Heart right ventricle (tissue), 16 donors: Measurements from ENCODE around the gene PYGB. TPM values are rescaled to one million over a fixed set of nuclear protein-coding genes. Genes with fewer than 3 reads are reported as not detected.

ENCODE experiments used
- ATAC-seq, 8 donors: fragments of 200-7000 bp; cut with Tn5 transposase; one replicate each; pipeline ENCODE4 v1.9.1; 2020; ENCODE audit warnings: mild to moderate bottlenecking in 8 of 8, moderate library complexity in 8 of 8, moderate number of reproducible peaks in 1 of 8
- DNase-seq, 2 donors: peaks; one replicate each; pipeline ENCODE4 v3.0.0-alpha.2; 2020
- H3K27ac ChIP-seq, 10 donors: fragments of 200-600 bp; sonication (generic) in 2 of 10; one replicate each; pipeline versions ENCODE4 v1.5.0 to v1.8.0; 2020 to 2022; ENCODE audit warnings: mild to moderate bottlenecking in 3 of 10
- H3K27me3 ChIP-seq, 7 donors: fragments of 200-600 bp; one replicate each; pipeline ENCODE4 v1.8.0; 2021 to 2022; ENCODE audit warnings: mild to moderate bottlenecking in 2 of 7
- H3K36me3 ChIP-seq, 9 donors: fragments of 200-600 bp; sonication (generic) in 1 of 9; one replicate each; pipeline versions ENCODE4 v1.5.0 to v1.8.0; 2020 to 2022; ENCODE audit warnings: mild to moderate bottlenecking in 2 of 9
- H3K4me1 ChIP-seq, 9 donors: fragments of 200-600 bp; sonication (generic) in 1 of 9; one replicate each; pipeline versions ENCODE4 v1.5.0 to v1.8.0; 2020 to 2022; ENCODE audit warnings: mild to moderate bottlenecking in 4 of 9
- H3K4me3 ChIP-seq, 10 donors: fragments of 200-600 bp; sonication (generic) in 2 of 10; one replicate each; pipeline versions ENCODE4 v1.5.0 to v1.8.0; 2020 to 2022; ENCODE audit warnings: mild to moderate bottlenecking in 7 of 10, moderate library complexity in 2 of 10
- H3K9me3 ChIP-seq, 11 donors: fragments of 200-600 bp in 10 of 11; sonication (generic) in 2 of 11; one replicate each; pipeline versions ENCODE4 v1.5.0 to v1.8.0; 2013 to 2022; ENCODE audit warnings: mild to moderate bottlenecking in 2 of 11, control low read depth in 1 of 11, moderate library complexity in 1 of 11
- WGBS, 2 donors: extraction: QIAGEN DNeasy Blood & Tissue Kit; methylation state at CpG; one replicate each; pipeline ENCODE4 v1.1.7; 2013; ENCODE audit warnings: inconsistent platforms in 1 of 2; 5-methylcytosine and 5-hydroxymethylcytosine counted together
- intact Hi-C, 10 donors: fragments of 100-400 bp; cut with DNase I; formaldehyde crosslinking; loops; one replicate each; pipeline versions ENCODE4 v1.11.1 to v1.14.2; 2022
- polyA plus RNA-seq, 2 donors: library from polyadenylated mRNA; stranded (reverse); fragments of 200-250 nt; gene quantifications; one replicate each; pipeline ENCODE4 v1.2.3, GENCODE V29; 2013
- total RNA-seq, 10 donors: library from RNA; stranded (reverse); fragmentation: NEBNext Ultra II Directional in 3 of 10; extraction: Animal tissue kit (Norgen Biotek cat#: 25700) in 3 of 10; gene quantifications; one replicate each; pipeline versions ENCODE4 v1.2.1 to v1.2.4, GENCODE V29; 2021 to 2023
- TF ChIP-seq, protein P1 (sequence below), 9 donors: fragments of 200-600 bp; sonication (generic) in 2 of 9; IDR thresholded peaks; one replicate each; pipeline versions ENCODE4 v1.5.0 to v1.8.0; 2021 to 2022; ENCODE audit warnings: antibody characterized with exemption in 9 of 9, mild to moderate bottlenecking in 5 of 9, moderate library complexity in 1 of 9
- donor health status: Arrhythmogenic right ventricular cardiomyopathy.
- donor health status: ischemic (EF 13 %, LVEDD 7.1; RV severe dilation, severe dysfunction).
- donor health status: healthy with polysubstance abuse.
- donor health status: DM: no; HTN: yes; CAD: no.
- donor health status: DM: no; HTN: no; CAD: no.
- donor health status: ischemic (EF 25% LVEDD 6.9; RV normal size, moderate dysfunction).
- donor health status: ischemic (EF 25% LVEDD 5.7; RV mildly dilated, moderate dysfunction).
- donor health status: healthy.
- donor health status: DM: yes; HTN: yes; CAD: no.
- donor health status: Ischemic cardiomyopathy.
- donor health status: ischemic (EF 35%, LVEDD 5.7; RV mildly dilated, moderate dysfunction).
- donor health status: nonischemic (EF 11% LVEDD 7.7; RV severe dilation, severe dysfunction).
- donor health status: DM: yes; HTN: yes; CAD: no.
- donor health status: PGD.
- donor health status: ischemic (EF 29% LVEDD 5.4; RV normal size, mild dysfunction).
- donor health status: nonischemic (EF 23%, LVEDD 6.1; RV moderate dilation, normal function).

The PYGB gene
- total and polyA plus RNA-seq, 12 donors = 83.1 to 462 (median 269) TPM

DNA sequence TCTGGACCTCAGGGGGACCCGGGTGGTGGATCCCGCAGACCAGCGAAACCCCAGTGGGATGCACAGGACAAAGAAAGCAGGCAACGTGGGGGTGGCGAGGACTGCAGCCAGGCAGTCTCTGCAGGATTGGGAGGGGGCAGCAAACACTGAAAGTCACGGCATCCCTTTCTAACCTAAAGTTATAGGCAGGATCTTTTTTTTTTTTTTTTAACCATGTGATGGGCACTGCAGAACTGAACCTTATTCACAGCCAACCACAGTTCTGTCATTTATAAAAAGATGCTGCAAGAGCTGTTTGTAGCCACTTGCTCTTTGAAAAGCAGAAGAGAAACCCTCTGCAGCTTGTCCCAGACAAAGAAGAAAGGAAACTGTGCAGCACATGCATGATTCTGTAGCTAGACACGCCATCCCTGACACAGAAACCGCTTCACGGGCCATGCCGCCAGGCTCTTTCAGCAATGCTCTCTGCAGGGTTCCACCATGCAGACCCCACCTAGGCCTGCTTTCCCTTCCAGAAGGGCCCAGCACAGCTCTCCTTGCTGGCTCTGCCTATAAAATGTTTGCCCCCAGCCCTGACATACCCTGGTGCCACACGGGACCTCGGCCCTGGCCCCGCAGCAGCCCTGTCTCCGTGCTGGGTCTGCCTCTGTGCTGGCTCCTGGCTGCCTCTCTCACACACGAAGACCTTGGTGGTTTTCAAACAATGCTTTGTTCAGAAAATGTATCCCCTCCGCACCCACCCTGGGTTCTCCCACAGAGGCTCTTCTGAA lies 70.8 kb downstream of the PYGB start:
- no peaks in the 10 kb centered on the region for H3K9me3 ChIP-seq
- no peak for DNase-seq
- H3K36me3 ChIP-seq = peaks cover 0 to 34% (median 4%) of the 10 kb centered on the region in 9 donors
- TF ChIP-seq, protein P1, sequence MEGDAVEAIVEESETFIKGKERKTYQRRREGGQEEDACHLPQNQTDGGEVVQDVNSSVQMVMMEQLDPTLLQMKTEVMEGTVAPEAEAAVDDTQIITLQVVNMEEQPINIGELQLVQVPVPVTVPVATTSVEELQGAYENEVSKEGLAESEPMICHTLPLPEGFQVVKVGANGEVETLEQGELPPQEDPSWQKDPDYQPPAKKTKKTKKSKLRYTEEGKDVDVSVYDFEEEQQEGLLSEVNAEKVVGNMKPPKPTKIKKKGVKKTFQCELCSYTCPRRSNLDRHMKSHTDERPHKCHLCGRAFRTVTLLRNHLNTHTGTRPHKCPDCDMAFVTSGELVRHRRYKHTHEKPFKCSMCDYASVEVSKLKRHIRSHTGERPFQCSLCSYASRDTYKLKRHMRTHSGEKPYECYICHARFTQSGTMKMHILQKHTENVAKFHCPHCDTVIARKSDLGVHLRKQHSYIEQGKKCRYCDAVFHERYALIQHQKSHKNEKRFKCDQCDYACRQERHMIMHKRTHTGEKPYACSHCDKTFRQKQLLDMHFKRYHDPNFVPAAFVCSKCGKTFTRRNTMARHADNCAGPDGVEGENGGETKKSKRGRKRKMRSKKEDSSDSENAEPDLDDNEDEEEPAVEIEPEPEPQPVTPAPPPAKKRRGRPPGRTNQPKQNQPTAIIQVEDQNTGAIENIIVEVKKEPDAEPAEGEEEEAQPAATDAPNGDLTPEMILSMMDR (IDR thresholded peaks at IDR 0.05) = no peak
- no peak overlapping the region for H3K4me3 ChIP-seq
- H3K27ac ChIP-seq = peak overlapping the region in 3 of 10 donors; percentile 21 to 62 (median 53)
- 79 to 81% methylated on average over 16 of the region's 16 CpGs for WGBS, 2 donors
- intact Hi-C loops = loop anchor here in 3 of 10 donors (10.0 kb wide), 1 partner anchor 76 kb away; the partner anchor contains the start of gene ABHD12 (in 3 of the 3)
- peaks cover 3 to 41% (median 17%) of the 10 kb centered on the region in 9 donors for H3K4me1 ChIP-seq
- H3K27me3 ChIP-seq = no peaks in the 10 kb centered on the region
- ATAC-seq = peak; percentile 9 to 50 (median 32)

DNA sequence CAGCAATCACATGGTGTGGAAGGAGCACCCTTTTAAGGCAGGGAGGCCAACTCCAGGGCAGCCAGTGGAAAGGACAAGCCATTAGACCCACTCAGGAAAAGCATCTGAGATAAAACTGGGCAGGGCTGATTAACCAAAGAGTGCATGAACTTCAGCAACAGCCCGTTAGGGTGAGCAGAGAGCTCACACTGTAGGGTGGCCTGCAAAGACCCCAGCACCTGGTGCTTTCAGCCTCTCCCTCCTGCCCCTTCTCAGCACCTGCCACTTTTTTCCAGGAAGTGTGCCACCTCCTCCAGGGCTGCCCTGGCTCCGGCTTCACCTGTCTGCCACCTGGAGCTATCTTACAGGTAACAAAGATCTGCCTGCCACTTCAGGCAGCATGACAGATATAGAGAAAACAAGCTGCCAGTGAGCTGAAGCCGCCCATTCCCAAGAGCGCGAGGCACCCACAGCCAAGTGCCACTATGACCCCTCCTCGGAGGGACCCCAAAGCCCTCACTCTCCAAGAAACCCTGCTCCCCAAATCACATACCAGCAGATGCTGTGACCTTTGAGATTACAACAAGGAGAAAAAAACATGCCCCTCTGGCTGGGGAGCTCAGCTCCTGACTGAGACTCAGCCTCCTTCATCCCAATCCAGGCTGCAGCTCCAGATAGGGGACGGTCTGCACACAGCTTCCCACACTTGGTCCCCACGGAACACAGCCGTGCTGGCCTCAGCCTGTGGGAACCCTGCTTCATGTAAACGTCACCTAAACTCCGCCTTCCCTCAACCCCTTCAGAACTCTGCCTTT lies 71.6 kb downstream of the PYGB start:
- Histone ChIP-seq H3K27ac (peak overlapping the region in 4 of 10 donors; percentile 19 to 60 (median 37)), H3K4me1 (peaks cover 3 to 44% (median 17%) of the 10 kb centered on the region in 9 donors), H3K36me3 (peaks cover 0 to 29% (median 4%) of the 10 kb centered on the region in 9 donors), H3K9me3 (no peaks in the 10 kb centered on the region), H3K27me3 (no peaks in the 10 kb centered on the region), H3K4me3 (no peak overlapping the region)
- peak in 1 of 2 donors; percentile 3 for DNase-seq
- 71 to 77% methylated on average over 11 of the region's 11 CpGs for WGBS, 2 donors
- ATAC-seq = peak in 7 of 8 donors; percentile 8 to 75 (median 53)
- TF ChIP-seq, protein P1 (IDR thresholded peaks at IDR 0.05) = peak in 1 of 9 donors; percentile 8
- intact Hi-C loops = loop anchor here in 4 of 10 donors (10.0 kb wide), 2 partner anchors 55 to 75 kb away; partner anchors contain the start of gene ABHD12 (in 3 of the 4)

DNA sequence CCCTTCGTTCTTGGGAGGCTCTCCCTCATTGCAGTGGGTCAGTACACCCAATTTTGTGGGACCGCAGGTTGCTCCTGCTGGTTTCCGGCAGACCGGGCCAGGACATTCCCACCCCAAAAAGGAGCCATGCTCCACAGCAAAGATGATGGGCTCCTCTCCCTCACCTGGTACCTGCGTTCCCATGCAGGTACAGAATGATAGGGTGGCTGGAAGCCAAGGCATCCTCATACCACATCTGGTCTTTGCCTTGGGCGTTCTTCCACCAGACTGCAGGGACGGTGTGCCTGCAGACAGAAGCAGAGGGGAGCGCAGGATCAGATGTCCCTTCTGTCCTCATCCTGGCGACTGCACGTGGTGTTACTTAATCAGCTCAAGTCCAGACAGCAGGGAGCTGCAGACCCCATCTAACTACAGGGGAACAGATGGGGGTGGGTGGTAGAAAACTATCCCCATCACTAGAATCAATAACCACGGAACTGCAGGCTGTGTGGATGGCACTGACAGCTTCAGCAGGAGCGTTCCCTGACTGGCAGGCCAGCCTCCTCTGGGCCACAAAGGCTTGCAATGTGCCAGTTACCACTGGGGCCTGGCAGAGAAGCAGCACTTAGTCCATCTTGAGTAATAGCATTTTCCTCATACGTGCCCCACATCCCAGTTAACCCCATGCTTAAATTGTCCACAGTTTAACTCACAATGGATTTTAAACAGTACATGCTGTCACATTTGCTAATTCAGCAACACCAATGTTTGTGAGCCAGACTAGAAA lies 72.3 kb downstream of the PYGB start:
- Histone ChIP-seq H3K27ac (peak overlapping the region in 1 of 10 donors; percentile 60), H3K4me1 (peaks cover 3 to 52% (median 17%) of the 10 kb centered on the region in 9 donors), H3K36me3 (peaks cover 0 to 24% (median 4%) of the 10 kb centered on the region in 9 donors), H3K27me3 (no peaks in the 10 kb centered on the region), H3K4me3 (no peak overlapping the region), H3K9me3 (no peaks in the 10 kb centered on the region)
- 81% methylated on average over 13 of the region's 13 CpGs for WGBS, 2 donors
- ATAC-seq (no peak), DNase-seq (no peak)
- intact Hi-C loops = loop anchor here in 1 of 10 donors (10.0 kb wide), 1 partner anchor 55 kb away; no protein-coding TSS in a partner anchor
- TF ChIP-seq, protein P1 (IDR thresholded peaks at IDR 0.05) = no peak
